BJ (cell line): ENCODE results near the gene EYA3. TPM values are rescaled to one million over a fixed set of nuclear protein-coding genes. Genes with fewer than 3 reads are reported as not detected.
A peak's percentile ranks its signal among the peaks of the same experiment; 100 is the strongest.

Experiments
- CTCF ChIA-PET: fragments of 350-600 bp; formaldehyde crosslinking; extraction: SDS; loops from one replicate; lab custom pipeline; 2021; ENCODE audit warnings: antibody characterized with exemption, inconsistent platforms; lab: Yijun Ruan, JAX
- POLR2A ChIA-PET: fragments of 300-600 bp; sonication (Branson Sonifier 250); formaldehyde crosslinking; extraction: SDS; loops from one replicate; lab custom pipeline; 2021; ENCODE audit warnings: antibody characterized with exemption; lab: Charles Lee
- DNase-seq: peaks from one replicate; pipeline ENCODE4 v3.0.0-alpha.2; 2011; ENCODE audit warnings: low read depth
- H3K27me3 ChIP-seq: 2 replicates; pipeline ENCODE4 v1.6.0; 2011; ENCODE audit warnings: low read length; ENCODE audit not compliant: control insufficient read depth, insufficient read depth
- H3K36me3 ChIP-seq: 2 replicates; pipeline ENCODE4 v1.5.1; 2011; ENCODE audit warnings: low read length; ENCODE audit not compliant: control insufficient read depth, insufficient read depth
- H3K4me3 ChIP-seq: 2 replicates; pipeline ENCODE4 v1.5.1; 2011; ENCODE audit warnings: low read depth, mild to moderate bottlenecking, control low read depth, low read length
- CTCF ChIP-seq: IDR thresholded peaks from 2 replicates; pipeline ENCODE4 v1.5.1; 2011; ENCODE audit warnings: low read depth, mild to moderate bottlenecking, control low read depth, inconsistent platforms, low read length, moderate library complexity; ENCODE audit not compliant: insufficient read depth
- polyA plus RNA-seq: library from polyadenylated mRNA; depleted of rRNA; stranded (reverse); fragments of >200 nt; gene quantifications from 2 replicates; pipeline ENCODE4 v1.2.3, GENCODE V29; 2011

The EYA3 gene
- polyA plus RNA-seq, 1 experiment, result 8.6 TPM

GRCh38 chr1:28118640-28119307 lies 30.4 kb upstream of the EYA3 start:
- no peak for TF ChIP-seq CTCF
- Histone ChIP-seq H3K4me3 (no peak overlapping the region), H3K36me3 (no peaks in the 10 kb centered on the region), H3K27me3 (no peaks in the 10 kb centered on the region)
- CTCF ChIA-PET, result interaction anchor here (0.6 kb wide), 1 partner anchor 27 kb away, joined by 3 read pairs; no protein-coding TSS in a partner anchor
- POLR2A ChIA-PET, result no interaction called here
- no peak for DNase-seq

GRCh38 chr1:28115267-28115666 lies 26.9 kb upstream of the EYA3 start:
- no peaks in the 10 kb centered on the region for H3K27me3 ChIP-seq
- POLR2A ChIA-PET, result no interaction called here
- no peak for DNase-seq
- no peak for TF ChIP-seq CTCF
- CTCF ChIA-PET, result interaction anchor here (0.6 to 1.4 kb wide), 2 partner anchors 21 to 97 kb away, joined by 3 to 4 read pairs; no protein-coding TSS in a partner anchor
- no peak overlapping the region for H3K4me3 ChIP-seq
- no peaks in the 10 kb centered on the region for H3K36me3 ChIP-seq

GRCh38 chr1:28114844-28115243 lies 26.4 kb upstream of the EYA3 start:
- H3K4me3 ChIP-seq, result no peak overlapping the region
- TF ChIP-seq CTCF, result no peak
- DNase-seq, result no peak
- POLR2A ChIA-PET, result no interaction called here
- no peaks in the 10 kb centered on the region for H3K27me3 ChIP-seq
- CTCF ChIA-PET, result interaction anchor here (0.6 to 1.4 kb wide), 3 partner anchors 22 to 96 kb away, joined by 3 to 6 read pairs (median 4); no protein-coding TSS in a partner anchor
- H3K36me3 ChIP-seq, result no peaks in the 10 kb centered on the region

- H3K27me3 ChIP-seq, result no peaks in the 10 kb centered on the region
- ChIA-PET CTCF (interaction anchor here (0.6 to 1.4 kb wide), 6 partner anchors 9 to 84 kb away, joined by 3 to 11 read pairs (median 3); partner anchors contain the start of gene EYA3), POLR2A (no interaction called here)
- H3K36me3 ChIP-seq, result no peaks in the 10 kb centered on the region
- H3K4me3 ChIP-seq, result no peak overlapping the region
- no peak; the same call in 1 of the 2 replicates for TF ChIP-seq CTCF
- no peak for DNase-seq
These were observed 24.8 kb upstream of the EYA3 start for GRCh38 chr1:28113242-28113572.

- Histone ChIP-seq H3K36me3 (no peaks in the 10 kb centered on the region), H3K27me3 (no peaks in the 10 kb centered on the region), H3K4me3 (no peak overlapping the region)
- DNase-seq, result no peak
- ChIA-PET CTCF (interaction anchor here (0.6 to 1.4 kb wide), 6 partner anchors 9 to 84 kb away, joined by 3 to 11 read pairs (median 3); partner anchors contain the start of gene EYA3), POLR2A (no interaction called here)
- TF ChIP-seq CTCF, result 0 out of 2 replicates have a peak, but pooled peaks have one; percentile 29
These were observed 24.2 kb upstream of the EYA3 start for GRCh38 chr1:28112388-28113241.
